ENCODE results near the gene MGAT1.
"Not testable (repeated sequence)": the region's sequence is repeated elsewhere in the genome, so short reads cannot be mapped to it uniquely, and the experiment has no call there.

The MGAT1 gene

GRCh38 chr5:180802325-180803180, at the start of gene MGAT1:
Gene MGAT1, minus strand, starts transcription at chr5:180802806. Its CDS starts 9,835 bp downstream, at chr5:180792971.
- DNase-seq (ENCODE audit: low read depth in 3 of 3, low spot score in 1 of 3), result peak; percentile 41 to 78 (median 42)

GRCh38 chr5:180850434-180851078, 48.0 kb upstream of the MGAT1 start:
- DNase-seq (ENCODE audit: low read depth in 3 of 3, low spot score in 1 of 3), result no peak

GRCh38 chr5:180849827-180850226, 47.2 kb upstream of the MGAT1 start:
- no peak for DNase-seq (ENCODE audit: low read depth in 3 of 3, low spot score in 1 of 3)

- DNase-seq (ENCODE audit: low read depth in 3 of 3, low spot score in 1 of 3), result no peak
Observed at GRCh38 chr5:180848878-180849277, 46.3 kb upstream of the MGAT1 start.

GRCh38 chr5:180848265-180848664, 45.7 kb upstream of the MGAT1 start:
- no peak for DNase-seq (ENCODE audit: low read depth in 3 of 3, low spot score in 1 of 3)

GRCh38 chr5:180847026-180847425, 44.4 kb upstream of the MGAT1 start:
- no peak for DNase-seq (ENCODE audit: low read depth in 3 of 3, low spot score in 1 of 3)

GRCh38 chr5:180844858-180845257, 42.3 kb upstream of the MGAT1 start:
- DNase-seq (ENCODE audit: low read depth in 3 of 3, low spot score in 1 of 3), result no peak

- no peak for DNase-seq (ENCODE audit: low read depth in 3 of 3, low spot score in 1 of 3)
Observed at GRCh38 chr5:180844432-180844831, 41.8 kb upstream of the MGAT1 start.

GRCh38 chr5:180839935-180840334, 37.3 kb upstream of the MGAT1 start:
- no peak for DNase-seq (ENCODE audit: low read depth in 3 of 3, low spot score in 1 of 3)

GRCh38 chr5:180839227-180839626, 36.6 kb upstream of the MGAT1 start:
- no peak for DNase-seq (ENCODE audit: low read depth in 3 of 3, low spot score in 1 of 3)

- DNase-seq (ENCODE audit: low read depth in 3 of 3, low spot score in 1 of 3), result no peak
Observed at GRCh38 chr5:180837478-180837877, 34.9 kb upstream of the MGAT1 start.

- DNase-seq (ENCODE audit: low read depth in 3 of 3, low spot score in 1 of 3), result no peak
Observed at GRCh38 chr5:180832638-180833068, 30.0 kb upstream of the MGAT1 start.

- peak; percentile 20 to 70 (median 37) for DNase-seq (ENCODE audit: low read depth in 3 of 3, low spot score in 1 of 3)
Observed at GRCh38 chr5:180831139-180832093, 28.8 kb upstream of the MGAT1 start.

- DNase-seq (ENCODE audit: low read depth in 3 of 3, low spot score in 1 of 3), result peak; percentile 35 to 53 (median 36)
Observed at GRCh38 chr5:180830253-180831138, 27.9 kb upstream of the MGAT1 start.

- no peak for DNase-seq (ENCODE audit: low read depth in 3 of 3, low spot score in 1 of 3)
Observed at GRCh38 chr5:180829726-180830125, 27.1 kb upstream of the MGAT1 start.

GRCh38 chr5:180828756-180829531, 26.3 kb upstream of the MGAT1 start:
- not testable (repeated sequence) for DNase-seq (ENCODE audit: low read depth in 3 of 3, low spot score in 1 of 3)

GRCh38 chr5:180827374-180827773, 24.8 kb upstream of the MGAT1 start:
- DNase-seq (ENCODE audit: low read depth in 3 of 3, low spot score in 1 of 3), result not testable (repeated sequence)

- no peak for DNase-seq (ENCODE audit: low read depth in 3 of 3, low spot score in 1 of 3)
Observed at GRCh38 chr5:180825768-180826525, 23.3 kb upstream of the MGAT1 start.
